ENCODE measurements around the gene PPP2R2B. TPM values are rescaled to one million over a fixed set of nuclear protein-coding genes. Genes with fewer than 3 reads are reported as not detected.

Gene PPP2R2B
- total and polyA plus RNA-seq, 2 experiments from 2014 or later: 14.4 to 21.1 TPM

DNA sequence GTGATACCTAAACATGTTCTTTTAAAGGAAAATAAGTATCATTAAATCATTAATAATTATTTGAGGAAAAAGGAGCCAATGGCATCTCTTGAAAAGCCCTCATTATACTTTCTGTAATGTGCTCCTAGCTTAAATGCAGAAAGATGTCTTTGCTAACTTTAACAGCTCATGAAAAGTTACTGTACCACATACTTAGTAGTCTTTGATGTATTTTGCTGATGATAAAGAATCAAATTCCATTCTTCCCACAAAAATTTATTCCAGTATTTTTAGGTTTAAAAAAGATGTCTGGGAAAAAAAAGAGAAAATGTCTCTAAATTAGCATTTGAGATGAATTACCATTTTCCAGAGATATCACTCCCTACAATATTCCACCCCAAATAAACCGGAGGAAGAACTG, 112.5 kb downstream of the PPP2R2B start:
- Histone ChIP-seq H3K4me3 (no peak overlapping the region), H3K27ac (no peak overlapping the region), H3K9me3 (ENCODE audit: low read depth) (no peaks in the 10 kb centered on the region), H3K4me1 (ENCODE audit: low read depth) (peaks cover 38% of the 10 kb centered on the region), H3K36me3 (no peaks in the 10 kb centered on the region), H3K27me3 (no peaks in the 10 kb centered on the region)
- TF ChIP-seq, protein P1, sequence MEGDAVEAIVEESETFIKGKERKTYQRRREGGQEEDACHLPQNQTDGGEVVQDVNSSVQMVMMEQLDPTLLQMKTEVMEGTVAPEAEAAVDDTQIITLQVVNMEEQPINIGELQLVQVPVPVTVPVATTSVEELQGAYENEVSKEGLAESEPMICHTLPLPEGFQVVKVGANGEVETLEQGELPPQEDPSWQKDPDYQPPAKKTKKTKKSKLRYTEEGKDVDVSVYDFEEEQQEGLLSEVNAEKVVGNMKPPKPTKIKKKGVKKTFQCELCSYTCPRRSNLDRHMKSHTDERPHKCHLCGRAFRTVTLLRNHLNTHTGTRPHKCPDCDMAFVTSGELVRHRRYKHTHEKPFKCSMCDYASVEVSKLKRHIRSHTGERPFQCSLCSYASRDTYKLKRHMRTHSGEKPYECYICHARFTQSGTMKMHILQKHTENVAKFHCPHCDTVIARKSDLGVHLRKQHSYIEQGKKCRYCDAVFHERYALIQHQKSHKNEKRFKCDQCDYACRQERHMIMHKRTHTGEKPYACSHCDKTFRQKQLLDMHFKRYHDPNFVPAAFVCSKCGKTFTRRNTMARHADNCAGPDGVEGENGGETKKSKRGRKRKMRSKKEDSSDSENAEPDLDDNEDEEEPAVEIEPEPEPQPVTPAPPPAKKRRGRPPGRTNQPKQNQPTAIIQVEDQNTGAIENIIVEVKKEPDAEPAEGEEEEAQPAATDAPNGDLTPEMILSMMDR (IDR thresholded peaks at IDR 0.05; ENCODE audit: low read depth, low read length): no peak
- DNase-seq (ENCODE audit: low read depth in 1 of 2, low spot score in 1 of 2): no peak

DNA sequence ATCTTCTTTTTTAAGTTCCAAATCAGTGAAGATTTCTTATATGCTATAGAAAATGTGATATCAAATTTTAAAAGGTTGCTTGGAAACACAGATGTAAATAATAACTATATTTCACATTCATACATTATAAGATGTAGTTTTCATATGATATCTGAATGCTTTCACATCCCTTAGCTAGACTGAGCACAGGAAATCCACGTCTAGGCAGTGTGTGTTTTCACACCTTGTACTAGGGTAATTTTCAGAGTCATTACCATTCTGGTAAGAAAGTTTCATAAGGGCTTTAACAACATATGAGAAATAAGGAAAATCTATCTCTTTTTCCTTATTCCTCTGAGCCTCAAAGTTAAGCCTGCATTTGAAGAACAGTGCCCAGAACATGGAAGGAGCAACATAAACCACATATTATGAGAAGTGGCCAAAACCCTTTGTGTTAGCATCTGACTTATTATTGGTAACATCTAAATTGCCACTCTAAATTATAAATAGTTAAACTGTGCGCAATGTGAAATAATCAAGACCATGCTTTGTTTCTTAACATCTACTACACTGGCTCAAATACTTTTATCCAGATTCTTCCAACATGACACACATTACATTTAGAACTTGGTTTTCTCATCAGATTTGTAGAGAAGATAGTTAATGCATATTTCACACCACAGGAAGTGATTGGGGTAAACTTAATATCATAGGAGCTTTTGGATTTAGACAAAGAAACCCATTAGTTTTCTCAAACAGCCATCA, 113.3 kb downstream of the PPP2R2B start:
- Histone ChIP-seq H3K27ac (no peak overlapping the region), H3K4me1 (ENCODE audit: low read depth) (peaks cover 35% of the 10 kb centered on the region), H3K9me3 (ENCODE audit: low read depth) (no peaks in the 10 kb centered on the region), H3K4me3 (no peak overlapping the region), H3K36me3 (no peaks in the 10 kb centered on the region), H3K27me3 (no peaks in the 10 kb centered on the region)
- DNase-seq (ENCODE audit: low read depth in 1 of 2, low spot score in 1 of 2): no peak
- TF ChIP-seq, protein P1 (IDR thresholded peaks at IDR 0.05; ENCODE audit: low read depth, low read length): no peak

DNA sequence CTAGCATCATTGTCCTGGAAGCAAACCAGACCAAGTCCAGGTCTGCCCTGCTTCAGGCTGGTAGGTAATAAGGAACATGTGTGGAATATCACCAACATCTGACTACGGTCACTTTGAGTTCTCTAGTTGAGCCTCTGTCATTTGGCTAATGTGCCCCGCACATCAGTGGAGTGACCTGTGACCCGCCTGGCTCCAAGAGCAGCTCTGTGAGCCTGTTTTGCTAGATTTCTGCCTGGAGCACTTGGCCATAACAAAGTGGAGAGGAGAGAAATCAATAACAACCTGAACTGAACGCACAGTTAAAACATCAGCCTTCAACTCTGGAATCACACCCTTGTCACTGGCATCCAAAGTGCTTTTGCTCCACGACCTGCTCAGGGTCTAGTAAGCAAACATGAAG, 115.7 kb downstream of the PPP2R2B start:
- Histone ChIP-seq H3K27ac (peak overlapping the region; percentile 41), H3K9me3 (ENCODE audit: low read depth) (no peaks in the 10 kb centered on the region), H3K27me3 (no peaks in the 10 kb centered on the region), H3K4me3 (no peak overlapping the region), H3K4me1 (ENCODE audit: low read depth) (peaks cover 25% of the 10 kb centered on the region), H3K36me3 (no peaks in the 10 kb centered on the region)
- peak in 1 of 2 donors; percentile 69 for DNase-seq (ENCODE audit: low read depth in 1 of 2, low spot score in 1 of 2)
- TF ChIP-seq, protein P1 (IDR thresholded peaks at IDR 0.05; ENCODE audit: low read depth, low read length): no peak

DNA sequence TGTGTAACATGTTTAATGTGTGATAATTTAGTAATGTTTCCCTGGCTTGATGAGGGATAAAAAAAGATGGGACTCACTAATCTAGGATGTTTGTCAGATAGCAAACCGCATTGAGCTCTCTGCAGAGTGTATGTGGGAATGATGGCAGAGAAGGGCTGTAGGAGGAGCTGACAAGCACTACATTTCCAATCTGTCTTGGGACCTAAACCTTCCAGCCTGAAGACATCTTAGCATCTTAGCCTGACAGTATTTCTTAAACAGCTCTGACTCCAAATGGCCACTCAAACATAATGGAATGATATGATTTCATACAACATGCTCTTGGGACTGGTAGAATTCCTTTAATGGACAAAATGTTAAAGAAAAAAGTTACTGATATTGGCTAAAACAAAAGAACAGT, 116.7 kb downstream of the PPP2R2B start:
- DNase-seq (ENCODE audit: low read depth in 1 of 2, low spot score in 1 of 2): peak in 1 of 2 donors; percentile 4
- Histone ChIP-seq H3K36me3 (no peaks in the 10 kb centered on the region), H3K27me3 (no peaks in the 10 kb centered on the region), H3K4me1 (ENCODE audit: low read depth) (peaks cover 25% of the 10 kb centered on the region), H3K9me3 (ENCODE audit: low read depth) (no peaks in the 10 kb centered on the region), H3K27ac (peak overlapping the region; percentile 41), H3K4me3 (no peak overlapping the region)
- TF ChIP-seq, protein P1 (IDR thresholded peaks at IDR 0.05; ENCODE audit: low read depth, low read length): no peak

DNA sequence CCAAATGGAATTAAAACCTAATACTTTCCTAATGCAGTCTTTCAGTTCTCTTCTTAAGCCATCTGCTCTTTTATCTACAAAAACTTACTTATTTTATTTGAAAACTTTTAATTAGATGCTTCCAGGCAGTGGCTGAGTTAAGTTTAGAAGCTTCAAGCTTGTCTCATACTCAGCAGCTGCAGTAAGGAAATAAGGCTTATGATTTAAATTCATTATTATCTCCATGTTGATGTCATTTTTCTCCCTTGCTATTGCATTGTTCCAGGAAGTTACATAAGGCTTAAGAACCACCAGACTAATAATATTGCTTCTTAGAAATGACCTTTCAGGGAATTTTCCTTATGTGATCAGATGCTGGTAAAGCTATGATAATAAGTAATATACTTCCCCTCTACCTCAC, 119.6 kb downstream of the PPP2R2B start:
- no peak overlapping the region for H3K4me3 ChIP-seq
- peaks cover 20% of the 10 kb centered on the region for H3K4me1 ChIP-seq (ENCODE audit: low read depth)
- H3K36me3 ChIP-seq: no peaks in the 10 kb centered on the region
- DNase-seq (ENCODE audit: low read depth in 1 of 2, low spot score in 1 of 2): peak in 1 of 2 donors; percentile 18
- H3K27ac ChIP-seq: no peak overlapping the region
- TF ChIP-seq, protein P1 (IDR thresholded peaks at IDR 0.05; ENCODE audit: low read depth, low read length): no peak
- H3K9me3 ChIP-seq (ENCODE audit: low read depth): no peaks in the 10 kb centered on the region
- no peaks in the 10 kb centered on the region for H3K27me3 ChIP-seq

Measured in cardiac muscle cell (in vitro differentiated cells and primary cell).